ENCODE data around the gene PRTFDC1. TPM values are rescaled to one million over a fixed set of nuclear protein-coding genes. Genes with fewer than 3 reads are reported as not detected.

The PRTFDC1 gene
- total RNA-seq, 1 donor = 13.4 TPM

- DNase-seq (ENCODE audit: low read depth) = no peak
- no peak for TF ChIP-seq CTCF (IDR thresholded peaks at IDR 0.05; ENCODE audit: insufficient read depth, low read depth, low read length)
- no peak overlapping the region for H3K4me3 ChIP-seq (ENCODE audit: low read depth, low read length)
Measured at GRCh38 chr10:24968349-24968748, 15.9 kb upstream of the PRTFDC1 start.

DNA sequence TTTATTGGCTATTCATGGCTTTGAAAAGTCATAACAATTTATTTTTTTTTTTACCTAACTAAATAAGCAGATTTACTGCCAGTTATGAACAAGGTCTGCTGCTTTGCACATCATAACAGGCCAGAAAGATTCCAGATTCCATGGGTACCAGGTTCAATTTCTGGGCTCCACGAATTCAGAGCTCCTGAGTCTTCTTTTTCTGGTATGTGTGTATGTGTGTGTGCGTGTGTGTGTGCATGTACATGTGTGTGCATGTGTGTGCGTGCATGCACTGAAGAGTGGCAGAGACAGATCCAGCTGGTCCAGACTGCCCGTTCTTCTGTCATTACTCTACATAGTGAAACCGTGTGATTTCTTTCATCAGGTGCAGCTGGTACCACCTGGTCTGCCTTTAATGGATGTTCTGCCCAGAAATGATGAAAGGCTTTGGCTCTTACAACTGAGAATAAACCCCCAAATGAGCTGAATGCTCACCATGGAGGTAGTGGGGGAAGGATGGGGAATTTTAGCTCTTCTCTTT, 14.6 kb upstream of the PRTFDC1 start:
- no peak overlapping the region for H3K4me3 ChIP-seq (ENCODE audit: low read depth, low read length)
- no peak for DNase-seq (ENCODE audit: low read depth)
- no peak for TF ChIP-seq CTCF (IDR thresholded peaks at IDR 0.05; ENCODE audit: insufficient read depth, low read depth, low read length)

GRCh38 chr10:24965051-24965450, 12.6 kb upstream of the PRTFDC1 start:
- no peak for TF ChIP-seq CTCF (IDR thresholded peaks at IDR 0.05; ENCODE audit: insufficient read depth, low read depth, low read length)
- no peak overlapping the region for H3K4me3 ChIP-seq (ENCODE audit: low read depth, low read length)
- DNase-seq (ENCODE audit: low read depth) = no peak

- TF ChIP-seq CTCF (IDR thresholded peaks at IDR 0.05; ENCODE audit: insufficient read depth, low read depth, low read length) = no peak
- no peak for DNase-seq (ENCODE audit: low read depth)
- H3K4me3 ChIP-seq (ENCODE audit: low read depth, low read length) = no peak overlapping the region
Measured at GRCh38 chr10:24963521-24964041, 11.2 kb upstream of the PRTFDC1 start.

GRCh38 chr10:24962995-24963394, 10.6 kb upstream of the PRTFDC1 start:
- TF ChIP-seq CTCF (IDR thresholded peaks at IDR 0.05; ENCODE audit: insufficient read depth, low read depth, low read length) = no peak
- DNase-seq (ENCODE audit: low read depth) = no peak
- no peak overlapping the region for H3K4me3 ChIP-seq (ENCODE audit: low read depth, low read length)

DNA sequence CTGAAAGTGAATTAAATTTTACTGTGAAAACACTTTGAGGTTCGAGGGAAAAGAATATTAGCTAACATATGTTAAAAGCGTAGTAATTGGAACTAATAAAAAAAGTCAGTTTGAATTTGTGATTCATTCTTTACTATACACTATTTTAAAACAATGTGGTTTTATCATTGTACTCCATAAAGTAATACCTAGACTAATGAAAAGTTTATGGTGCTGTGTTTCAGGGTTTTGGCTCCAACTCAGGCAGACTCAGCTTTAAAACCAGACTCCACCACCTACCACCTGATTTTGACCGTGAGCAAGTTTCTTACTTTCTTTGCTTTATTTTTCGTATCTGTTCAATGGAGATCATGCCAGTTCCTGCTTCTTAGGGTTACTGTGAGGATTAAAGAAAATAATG, 9.2 kb upstream of the PRTFDC1 start:
- no peak for TF ChIP-seq CTCF (IDR thresholded peaks at IDR 0.05; ENCODE audit: insufficient read depth, low read depth, low read length)
- no peak for DNase-seq (ENCODE audit: low read depth)
- no peak overlapping the region for H3K4me3 ChIP-seq (ENCODE audit: low read depth, low read length)

DNA sequence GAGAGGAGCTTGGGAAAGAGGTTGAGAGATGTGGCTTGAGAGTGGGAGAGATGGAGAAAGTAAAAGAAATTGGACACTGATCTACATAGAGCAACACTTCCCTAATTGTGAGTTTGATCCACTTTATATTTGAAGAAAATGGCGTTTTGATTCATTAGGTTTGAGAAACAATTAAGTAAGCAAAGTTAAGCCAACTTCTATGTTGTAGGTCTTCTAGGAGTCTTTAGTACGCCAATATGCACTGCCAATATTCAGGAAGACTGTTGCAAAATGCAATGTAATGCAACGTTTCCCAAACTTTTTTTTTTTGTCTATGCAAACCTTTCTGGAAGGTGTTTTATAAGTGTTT, 7.0 kb upstream of the PRTFDC1 start:
- TF ChIP-seq CTCF (IDR thresholded peaks at IDR 0.05; ENCODE audit: insufficient read depth, low read depth, low read length) = no peak
- no peak for DNase-seq (ENCODE audit: low read depth)
- no peak overlapping the region for H3K4me3 ChIP-seq (ENCODE audit: low read depth, low read length)
